ENCODE data around the gene NUP153. TPM values are rescaled to one million over a fixed set of nuclear protein-coding genes. Genes with fewer than 3 reads are reported as not detected.

Gene NUP153
- total RNA-seq, 1 donor from 2014 or later = 94.3 TPM

DNA sequence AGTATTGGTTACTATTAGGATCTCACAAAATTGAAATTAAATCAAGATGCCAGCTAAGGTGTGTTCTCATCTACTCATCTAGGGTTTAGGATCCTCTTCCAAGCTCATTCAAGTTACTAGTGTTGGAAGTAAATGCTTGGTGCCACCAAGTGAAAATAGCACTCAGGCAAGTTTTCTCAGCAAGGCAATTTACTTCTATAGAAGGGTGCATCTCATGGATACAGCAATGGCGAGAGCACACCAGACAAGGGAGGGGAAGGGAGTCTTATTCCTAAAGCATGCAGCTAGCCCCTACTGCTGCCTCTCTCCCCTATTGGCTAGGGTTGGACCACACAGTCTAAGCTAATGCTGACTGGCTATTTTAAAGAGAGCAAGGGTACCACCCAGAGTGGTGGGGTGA is 129.7 kb downstream of the NUP153 start:
- intact Hi-C loops (cut with micrococcal nuclease) = no loop called here

DNA sequence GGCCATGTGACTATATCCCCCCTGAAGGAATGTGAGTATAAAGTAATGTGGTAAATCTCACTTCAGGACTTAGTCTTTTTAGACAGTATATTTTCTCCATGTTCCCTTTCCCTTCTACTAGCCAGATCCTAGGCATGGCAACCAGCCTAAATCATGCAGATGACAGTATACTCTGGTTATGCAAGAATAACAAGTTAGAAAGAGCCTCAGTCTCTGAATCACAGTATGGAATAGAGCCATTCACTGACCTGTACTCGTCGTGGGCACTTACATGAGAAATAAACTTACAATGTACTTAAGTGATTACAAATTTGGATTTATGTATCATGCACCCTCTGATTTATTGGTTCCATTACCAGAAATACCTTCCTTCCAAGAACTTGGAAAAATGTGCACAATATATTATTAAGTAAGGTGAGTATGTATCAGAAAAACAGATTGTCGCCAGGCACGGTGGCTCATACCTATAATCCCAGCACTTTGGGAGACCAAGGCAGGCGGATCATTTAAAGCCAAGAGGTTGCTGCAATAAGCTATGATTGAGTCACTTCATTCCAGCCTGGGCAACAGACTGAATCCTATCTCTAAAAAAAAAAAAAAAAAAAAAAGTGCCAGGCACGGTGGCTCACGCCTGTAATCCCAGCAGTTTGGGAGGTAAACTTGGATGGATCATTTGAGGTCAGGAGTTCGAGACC is 131.7 kb downstream of the NUP153 start:
- intact Hi-C loops (cut with micrococcal nuclease) = no loop called here

DNA sequence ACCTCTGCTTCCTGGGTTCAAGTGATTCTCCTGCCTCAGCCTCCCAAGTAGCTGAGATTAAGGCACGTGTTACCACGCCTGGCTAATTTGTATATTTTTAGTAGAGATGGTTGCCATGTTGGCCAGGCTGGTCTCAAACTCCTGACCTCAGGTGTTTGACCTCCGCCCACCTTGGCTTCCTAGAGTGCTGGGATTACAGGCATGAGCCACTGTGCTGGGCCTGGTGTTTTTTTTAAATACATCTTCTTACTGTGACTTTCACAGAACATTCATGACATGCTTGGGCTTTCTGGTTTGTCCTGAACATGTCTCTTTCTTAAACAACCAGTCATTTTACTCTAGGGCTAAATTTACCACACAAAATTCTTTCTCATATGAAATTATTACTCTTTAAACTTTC is 141.3 kb downstream of the NUP153 start:
- intact Hi-C loops (cut with micrococcal nuclease) = no loop called here

Other genes with a start within 250 kb of the NUP153 start
- 7.5 and 8.1 TPM in 2 replicates for gene FAM8A1, start 106.6 kb downstream of the NUP153 start, total RNA-seq

All from T-helper 2 cell treated with Interferon-gamma antibody and Interleukin-4, amounts not matched to agents 100 ng/mL and 5 ng/mL, for 36 hours (primary cell).